WERI-Rb-1 (cell line): ENCODE results near the gene CDIPT.

ENCODE experiments used
- DNase-seq: peaks from one replicate; pipeline ENCODE4 v3.0.0-alpha.2; 2020
- H3K27ac ChIP-seq: fragments of 250-450 bp; sonication (Bioruptor Pico); 2 replicates; pipeline ENCODE4 v1.5.1; 2020; ENCODE audit warnings: mild to moderate bottlenecking, moderate library complexity
- H3K27me3 ChIP-seq: fragments of 250-450 bp; sonication (Bioruptor Pico); 2 replicates; pipeline ENCODE4 v1.5.1; 2021; ENCODE audit warnings: mild to moderate bottlenecking, low read depth, moderate library complexity; ENCODE audit not compliant: insufficient read depth, severe bottlenecking
- H3K36me3 ChIP-seq: fragments of 250-450 bp; sonication (Bioruptor Pico); 2 replicates; pipeline ENCODE4 v1.5.1; 2020; ENCODE audit warnings: mild to moderate bottlenecking, moderate library complexity
- H3K4me3 ChIP-seq: 2 replicates; pipeline ENCODE4 v1.5.1; 2011; ENCODE audit warnings: low read depth, mild to moderate bottlenecking, control low read depth, low read length
- H3K9me3 ChIP-seq: fragments of 250-450 bp; sonication (Bioruptor Pico); 2 replicates; pipeline ENCODE4 v1.5.1; 2021; ENCODE audit warnings: mild to moderate bottlenecking, moderate library complexity; ENCODE audit not compliant: severe bottlenecking
- CTCF ChIP-seq: IDR thresholded peaks from 2 replicates; pipeline ENCODE4 v1.5.1; 2011; ENCODE audit warnings: low read depth, mild to moderate bottlenecking, control low read depth, inconsistent platforms, low read length

Gene CDIPT

GRCh38 chr16:29844575-29845331 lies 18.3 kb downstream of the CDIPT start:
- H3K9me3 ChIP-seq: no peaks in the 10 kb centered on the region
- no peak overlapping the region for H3K4me3 ChIP-seq
- TF ChIP-seq CTCF: no peak
- no peaks in the 10 kb centered on the region for H3K36me3 ChIP-seq
- no peak overlapping the region for H3K27ac ChIP-seq
- no peak for DNase-seq
- H3K27me3 ChIP-seq: no peaks in the 10 kb centered on the region

GRCh38 chr16:29843931-29844330 lies 19.1 kb downstream of the CDIPT start:
- no peak for TF ChIP-seq CTCF

GRCh38 chr16:29842732-29843346 lies 20.2 kb downstream of the CDIPT start:
- Histone ChIP-seq H3K36me3 (no peaks in the 10 kb centered on the region), H3K9me3 (no peaks in the 10 kb centered on the region), H3K27ac (no peak overlapping the region), H3K27me3 (no peaks in the 10 kb centered on the region), H3K4me3 (no peak overlapping the region)
- no peak for DNase-seq
- peak; percentile 29; the same call in 1 of the 2 replicates for TF ChIP-seq CTCF

More at GRCh38 chr16:29843931-29844330, 19.1 kb downstream of the CDIPT start:
- no peak overlapping the region for H3K27ac ChIP-seq
- no peak overlapping the region for H3K4me3 ChIP-seq
- H3K36me3 ChIP-seq: no peaks in the 10 kb centered on the region
- DNase-seq: no peak
- H3K9me3 ChIP-seq: no peaks in the 10 kb centered on the region
- no peaks in the 10 kb centered on the region for H3K27me3 ChIP-seq

GRCh38 chr16:29841631-29842030 lies 21.4 kb downstream of the CDIPT start:
- no peaks in the 10 kb centered on the region for H3K9me3 ChIP-seq
- no peak overlapping the region for H3K4me3 ChIP-seq
- no peak for TF ChIP-seq CTCF
- H3K27ac ChIP-seq: no peak overlapping the region
- H3K36me3 ChIP-seq: no peaks in the 10 kb centered on the region
- no peaks in the 10 kb centered on the region for H3K27me3 ChIP-seq
- DNase-seq: no peak

GRCh38 chr16:29840240-29840639 lies 22.8 kb downstream of the CDIPT start:
- Histone ChIP-seq H3K27me3 (no peaks in the 10 kb centered on the region), H3K4me3 (no peak overlapping the region), H3K9me3 (no peaks in the 10 kb centered on the region), H3K36me3 (no peaks in the 10 kb centered on the region), H3K27ac (no peak overlapping the region)
- TF ChIP-seq CTCF: no peak
- no peak for DNase-seq
